ENCODE results near the gene RIIAD1.
"Not testable (repeated sequence)": the region's sequence is repeated elsewhere in the genome, so short reads cannot be mapped to it uniquely, and the experiment has no call there.

RIIAD1 gene

DNA sequence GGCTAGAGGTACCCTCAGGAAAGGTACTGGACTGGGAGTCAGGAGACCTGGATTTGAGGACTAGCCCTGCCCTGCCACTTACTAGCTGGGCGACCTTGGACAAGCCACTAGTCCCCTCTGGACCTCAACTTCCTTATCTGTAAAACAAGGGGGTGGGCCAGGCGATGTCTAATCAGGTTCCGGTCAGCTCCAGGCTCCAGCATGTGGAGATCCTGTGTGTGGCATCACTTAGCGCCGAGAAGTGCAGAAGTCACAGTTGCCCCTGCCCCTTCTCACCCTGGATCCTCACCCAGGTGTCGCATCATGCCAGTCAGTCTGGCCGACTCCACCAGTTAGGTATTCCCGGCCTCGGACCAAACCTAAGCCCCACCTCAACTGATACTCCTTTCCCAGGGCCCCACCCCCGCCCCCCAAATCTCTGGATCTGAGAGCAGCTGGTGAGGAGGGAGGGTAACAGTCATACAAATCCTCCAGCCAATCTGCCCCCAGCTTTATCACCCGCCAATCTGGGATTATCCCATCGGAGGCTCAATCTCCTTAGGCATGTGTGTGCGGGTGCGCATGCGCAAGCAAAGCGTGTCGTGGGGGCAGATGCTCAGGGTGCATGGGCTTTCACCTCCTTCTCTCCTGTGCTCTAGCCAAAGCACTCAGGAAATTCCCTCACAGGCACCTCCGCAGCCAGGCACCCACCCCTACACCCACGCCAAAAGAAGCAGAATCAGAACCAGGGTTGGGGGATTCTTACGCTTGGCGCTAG, 10.1 kb upstream of the RIIAD1 start:
- no peak for ATAC-seq
- DNase-seq: no peak

DNA sequence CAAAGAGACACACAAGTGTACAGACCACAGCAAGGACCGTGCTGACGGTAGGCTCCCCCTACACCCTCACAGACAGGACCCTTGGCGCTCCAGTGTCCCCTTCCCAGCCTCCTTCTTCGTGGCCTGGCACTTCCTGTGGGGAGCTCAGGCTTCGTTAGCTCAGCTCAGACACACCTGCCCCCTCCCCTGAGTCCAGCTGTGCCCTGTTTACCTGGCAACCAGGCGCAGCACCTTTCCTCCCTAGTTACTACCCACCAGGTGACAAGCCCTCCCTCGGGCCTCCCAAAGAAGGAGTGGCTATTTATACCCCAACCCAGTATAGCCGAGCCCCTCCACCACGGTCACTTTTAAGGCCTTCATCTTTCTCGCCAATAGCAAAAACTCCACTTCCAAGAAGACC, 9.4 kb upstream of the RIIAD1 start:
- DNase-seq: no peak
- no peak for ATAC-seq

DNA sequence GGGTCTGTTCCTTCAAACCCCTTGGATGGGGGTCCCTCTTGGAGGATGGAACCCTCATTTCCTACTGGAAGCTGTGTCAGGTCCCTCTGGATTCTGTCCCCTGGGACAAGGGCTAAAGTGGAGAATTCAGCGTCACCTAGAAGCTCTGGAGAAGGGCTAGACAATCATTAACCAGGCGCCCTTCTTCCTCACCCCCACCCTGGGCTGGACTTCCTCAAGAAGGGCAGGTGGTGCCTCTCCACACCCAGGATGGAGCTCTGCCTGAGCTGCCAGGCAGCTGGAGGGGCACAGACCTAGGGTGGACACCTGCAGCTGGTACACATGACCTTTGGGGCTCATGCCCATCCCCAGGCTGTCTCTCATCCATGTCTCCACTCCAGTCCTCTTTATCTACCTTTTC, 8.3 kb upstream of the RIIAD1 start:
- no peak for ATAC-seq
- DNase-seq: no peak

DNA sequence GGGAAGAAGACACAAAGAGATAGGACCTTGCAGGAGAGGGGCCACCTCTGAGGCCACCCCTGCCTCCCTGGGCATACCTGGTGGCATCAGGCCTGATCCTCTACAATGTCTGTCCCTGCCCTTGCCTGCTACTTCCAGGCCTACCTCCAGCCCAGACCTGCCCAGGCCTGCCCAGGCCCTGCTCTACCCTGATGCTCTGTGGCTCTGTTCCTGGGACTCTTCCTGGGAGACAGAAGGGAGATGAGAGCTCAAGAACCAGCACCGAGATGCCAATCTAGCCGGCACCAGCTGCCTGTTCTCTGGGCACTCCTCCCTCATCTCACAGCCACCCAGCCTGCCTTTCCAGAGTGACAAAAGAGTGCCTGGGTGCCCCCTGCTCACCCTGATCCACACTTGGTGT, 7.4 kb upstream of the RIIAD1 start:
- ATAC-seq: no peak
- no peak for DNase-seq

DNA sequence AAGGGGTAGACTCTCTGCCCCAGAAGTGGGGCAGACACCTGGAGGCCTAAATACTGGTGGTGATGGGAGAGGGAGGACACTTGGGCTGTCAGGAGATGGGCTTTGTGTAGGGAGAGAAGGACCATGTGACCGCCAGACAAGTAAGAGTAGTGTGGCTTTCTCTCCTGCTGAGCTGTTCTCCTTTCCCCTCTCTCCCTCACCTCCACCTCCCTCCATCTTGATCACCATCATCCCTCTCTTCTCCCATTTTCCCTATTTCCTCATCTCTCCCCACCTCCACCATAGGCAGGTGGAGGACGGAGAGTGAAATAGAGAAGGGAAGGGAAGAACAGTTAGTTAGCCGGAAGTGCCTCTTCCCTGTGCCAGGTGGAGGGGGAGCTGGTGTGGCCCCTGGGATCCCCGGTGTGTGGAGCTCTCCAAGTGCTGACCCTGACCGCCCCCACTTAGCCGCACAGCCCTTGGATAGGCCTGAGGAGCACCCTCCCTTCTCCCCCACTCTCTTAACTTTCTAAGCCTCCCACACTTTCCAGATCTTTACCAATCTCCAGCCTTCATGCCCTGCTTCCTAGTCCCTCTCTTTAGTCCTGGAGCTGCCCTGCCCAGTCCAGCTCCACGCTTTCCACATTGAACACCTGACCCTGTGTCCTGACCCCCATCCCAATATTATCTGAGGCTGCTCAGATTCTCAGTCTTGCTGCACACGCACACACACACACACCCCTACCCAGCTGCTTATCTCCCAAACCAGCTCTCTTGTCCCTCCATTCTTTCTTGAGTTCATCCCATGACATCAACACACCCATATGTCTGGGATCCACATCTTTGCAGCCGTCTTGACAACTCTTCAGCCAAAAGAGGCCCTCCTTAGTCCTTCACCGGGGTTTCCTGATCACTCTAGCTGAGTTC, 6.2 kb upstream of the RIIAD1 start:
- ATAC-seq: no peak

DNA sequence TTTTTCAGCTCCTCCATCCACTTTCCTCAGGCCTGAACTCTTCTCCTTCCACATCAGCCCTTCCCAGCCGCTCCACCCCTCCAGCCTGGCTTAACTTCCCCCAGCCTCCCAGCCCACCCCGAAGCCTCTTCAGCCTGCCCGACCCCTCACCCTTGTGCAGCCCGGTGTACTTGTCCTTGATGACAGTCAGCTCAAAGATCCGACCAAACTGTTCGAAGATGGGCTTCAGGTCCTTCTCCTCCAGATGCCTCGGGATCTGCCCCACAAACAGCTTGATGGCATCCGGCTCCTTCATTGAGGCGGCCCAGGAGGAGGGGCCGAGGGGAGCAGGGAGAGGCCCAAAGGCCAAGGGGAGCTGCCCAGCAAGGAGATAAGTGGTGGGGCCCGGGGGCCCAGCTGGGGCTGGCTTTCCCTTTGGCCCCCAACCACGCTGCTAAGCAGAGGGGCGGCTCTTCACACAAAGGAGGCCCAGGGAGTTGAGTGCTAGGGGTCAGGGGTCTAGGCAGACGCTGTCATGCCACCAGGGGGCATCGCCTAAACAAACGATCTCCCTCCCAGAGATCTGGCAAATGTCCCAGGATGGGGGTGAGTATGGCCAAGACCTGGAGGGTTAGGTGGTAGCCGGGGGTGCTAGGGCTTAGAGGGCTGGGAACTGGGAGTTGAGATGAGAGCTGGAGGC, 5.5 kb upstream of the RIIAD1 start:
- DNase-seq: peak; percentile 22
- no peak for ATAC-seq

More for the DNA sequence above, 6.2 kb upstream of the RIIAD1 start:
- DNase-seq: no peak

DNA sequence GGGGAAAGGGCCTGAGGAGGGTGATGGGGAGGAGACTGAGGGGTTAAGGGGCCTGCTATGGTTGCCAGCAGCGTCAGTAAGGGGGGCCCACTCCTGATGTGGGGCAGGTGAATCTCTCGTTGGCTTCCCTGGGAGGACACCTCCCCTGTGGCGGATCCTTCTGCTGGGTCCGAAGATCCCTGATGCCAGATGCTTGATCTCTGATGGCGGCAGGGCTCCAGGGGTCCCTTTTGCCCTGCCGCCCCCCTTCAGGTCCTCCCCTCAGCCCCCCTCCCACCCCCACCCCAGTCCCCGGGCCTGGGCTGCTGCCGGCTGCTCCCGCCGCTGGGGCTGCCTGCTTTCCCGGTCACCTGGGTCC, 4.9 kb upstream of the RIIAD1 start:
- DNase-seq (no peak), ATAC-seq (no peak)

DNA sequence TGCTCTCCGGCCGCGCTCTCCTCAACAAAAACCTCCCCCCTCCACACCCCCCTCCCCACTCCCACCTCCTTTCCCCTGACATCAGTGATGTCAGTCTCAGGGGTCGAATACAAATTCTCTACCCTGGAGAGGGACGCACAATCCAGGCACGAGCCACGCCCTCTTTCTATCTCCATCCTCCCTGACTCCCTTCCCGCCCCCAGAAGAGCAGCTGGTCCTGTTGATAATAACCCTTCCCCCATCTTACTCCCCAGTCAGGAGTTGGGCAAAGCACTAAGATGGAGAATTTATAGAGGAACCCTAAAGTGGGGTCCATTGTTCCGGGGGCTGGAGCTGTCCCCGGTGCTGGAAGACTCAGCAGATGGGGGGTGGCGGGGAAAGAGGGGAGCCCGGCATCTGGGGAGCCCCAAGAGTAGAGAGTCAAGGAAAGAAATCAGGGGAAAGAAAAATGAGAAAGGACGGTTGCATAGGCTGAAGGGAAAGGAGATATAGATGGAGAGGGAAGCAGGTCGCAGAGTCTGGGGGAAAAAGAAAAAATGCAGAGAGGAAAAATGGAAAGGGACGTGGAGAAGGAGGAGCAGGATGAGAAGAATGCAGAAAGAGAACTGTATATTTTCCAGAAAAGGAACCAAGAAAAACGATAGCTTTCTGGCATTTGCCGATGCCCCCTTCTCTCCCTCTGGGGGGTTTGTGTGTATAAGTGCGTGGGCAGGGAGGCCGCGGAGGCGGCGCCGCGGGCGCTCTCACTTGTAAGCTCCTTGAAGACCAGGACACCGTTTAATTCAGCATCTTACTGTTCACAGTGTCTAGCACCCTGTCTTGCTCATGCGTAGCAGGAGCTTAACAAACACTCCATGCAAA, 4.3 kb upstream of the RIIAD1 start, which contains the start of gene CELF3:
CELF3 (minus strand) TSS at position 33 of the 861 bp plus-strand sequence. CDS start 783 bp downstream, outside the sequence.
- ATAC-seq (no peak), DNase-seq (no peak)

DNA sequence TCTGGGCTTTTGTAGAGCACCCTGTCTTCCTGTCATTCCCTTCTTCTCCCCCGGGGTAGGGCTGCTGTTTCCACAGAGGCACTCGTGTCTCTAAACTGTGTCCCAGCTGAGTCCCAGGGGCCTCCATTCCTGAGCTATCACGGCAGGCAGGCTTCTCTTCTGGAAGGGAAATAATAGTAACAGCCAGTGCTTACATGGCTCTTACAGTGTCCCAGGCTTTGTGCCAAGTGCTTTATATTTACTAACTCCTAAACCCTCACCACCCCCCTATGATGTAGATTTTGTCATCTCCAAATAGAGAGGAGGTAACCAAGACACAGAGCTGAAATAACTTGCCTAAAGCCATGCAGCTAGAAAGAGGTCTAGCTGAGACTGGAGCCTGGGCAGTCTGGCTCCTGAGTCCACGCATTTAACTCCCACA, 3.3 kb upstream of the RIIAD1 start:
- ATAC-seq (no peak), DNase-seq (no peak)

DNA sequence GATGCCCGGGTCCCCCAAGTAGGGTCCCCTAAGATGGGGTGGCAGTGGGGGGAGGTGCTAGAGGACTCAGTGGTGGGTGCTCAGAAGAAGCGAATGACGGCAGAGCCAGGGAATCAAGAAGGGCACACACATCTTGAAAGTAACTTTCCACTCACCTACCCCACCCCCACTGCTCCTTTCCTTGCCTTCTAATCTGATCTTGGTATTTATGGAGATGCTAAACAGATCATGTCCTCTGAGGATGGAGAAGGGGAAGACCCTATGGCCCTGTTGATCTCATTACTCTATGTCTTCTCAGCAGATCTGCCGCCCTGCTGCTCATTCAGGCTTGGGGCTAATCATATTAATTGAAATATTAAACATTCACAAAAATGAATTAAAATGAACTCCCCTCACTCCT, 2.7 kb upstream of the RIIAD1 start:
- DNase-seq (no peak), ATAC-seq (no peak)

DNA sequence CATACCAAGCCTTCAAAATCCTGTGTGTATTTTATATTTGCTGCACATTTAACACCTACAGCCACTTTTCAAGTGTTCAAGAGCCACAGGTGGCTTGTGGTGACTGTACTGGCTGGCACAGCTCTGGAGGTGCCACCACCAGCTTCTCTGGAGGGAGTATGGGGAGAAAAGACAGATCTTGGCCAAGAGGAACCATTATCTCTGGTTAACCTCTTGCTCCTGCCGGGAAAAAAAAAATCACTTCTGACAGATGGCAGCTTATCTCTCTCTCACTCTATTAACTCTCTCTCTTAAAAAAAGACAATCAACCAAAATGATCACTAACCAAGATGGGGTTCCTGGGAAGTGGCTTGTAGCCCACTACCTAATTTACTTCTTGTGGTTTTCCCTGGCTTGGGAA, 1.2 kb upstream of the RIIAD1 start:
- ATAC-seq: no peak
- DNase-seq: no peak

DNA sequence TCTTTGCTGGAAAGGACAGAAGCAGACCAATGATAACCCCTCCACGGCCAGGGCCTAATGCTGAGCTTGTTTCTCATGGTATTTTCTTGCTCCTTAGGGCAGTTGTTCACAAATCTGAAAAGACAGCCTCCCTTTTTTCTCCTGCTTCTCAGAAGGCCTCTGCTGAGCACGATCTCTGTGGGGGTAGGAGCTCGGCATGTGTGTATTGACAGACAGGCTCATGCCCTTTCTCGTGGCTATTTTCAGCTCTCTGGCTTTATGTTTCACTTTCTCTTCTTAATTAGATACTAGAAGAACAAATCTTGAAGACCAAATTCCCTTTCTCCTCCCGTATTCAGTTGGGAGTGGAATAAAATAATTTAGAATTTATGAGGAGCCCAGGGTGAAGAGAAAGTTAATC, 768 bp upstream of the RIIAD1 start:
- ATAC-seq (no peak), DNase-seq (no peak)

DNA sequence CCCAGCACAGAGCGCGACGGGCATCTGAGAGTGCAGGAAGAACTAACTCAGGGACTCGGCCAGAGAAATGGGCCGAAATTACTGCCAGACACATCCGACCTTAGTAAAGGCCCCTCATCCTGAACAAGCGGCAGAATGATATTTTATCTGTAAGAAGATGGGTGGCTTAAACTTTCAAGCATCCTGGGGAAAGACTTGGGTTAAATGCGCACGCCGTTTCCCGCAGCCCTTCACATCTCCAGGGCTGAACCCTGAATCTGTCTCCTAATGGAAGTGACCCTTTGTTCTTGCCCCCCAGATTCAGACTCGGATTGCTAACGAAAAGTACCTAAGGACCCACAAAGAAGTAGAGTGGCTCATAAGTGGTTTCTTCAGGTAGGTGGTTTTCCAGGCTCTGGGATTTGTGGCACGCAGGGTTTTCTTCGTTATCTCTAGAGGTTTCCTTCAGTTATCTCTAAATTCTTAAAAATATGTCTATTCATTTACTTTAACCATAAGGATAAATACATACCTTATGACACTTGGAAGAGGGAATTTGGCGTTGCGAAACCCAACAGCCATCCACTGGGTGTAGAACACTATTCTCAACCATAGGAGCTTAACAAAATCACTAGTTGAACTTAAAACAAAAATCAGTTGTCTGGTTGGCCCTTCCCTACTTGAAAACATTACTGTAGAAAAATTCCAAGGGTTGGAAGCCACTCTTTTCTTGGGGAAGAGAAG, 627 bp downstream of the RIIAD1 start:
- DNase-seq (no peak), ATAC-seq (no peak)

DNA sequence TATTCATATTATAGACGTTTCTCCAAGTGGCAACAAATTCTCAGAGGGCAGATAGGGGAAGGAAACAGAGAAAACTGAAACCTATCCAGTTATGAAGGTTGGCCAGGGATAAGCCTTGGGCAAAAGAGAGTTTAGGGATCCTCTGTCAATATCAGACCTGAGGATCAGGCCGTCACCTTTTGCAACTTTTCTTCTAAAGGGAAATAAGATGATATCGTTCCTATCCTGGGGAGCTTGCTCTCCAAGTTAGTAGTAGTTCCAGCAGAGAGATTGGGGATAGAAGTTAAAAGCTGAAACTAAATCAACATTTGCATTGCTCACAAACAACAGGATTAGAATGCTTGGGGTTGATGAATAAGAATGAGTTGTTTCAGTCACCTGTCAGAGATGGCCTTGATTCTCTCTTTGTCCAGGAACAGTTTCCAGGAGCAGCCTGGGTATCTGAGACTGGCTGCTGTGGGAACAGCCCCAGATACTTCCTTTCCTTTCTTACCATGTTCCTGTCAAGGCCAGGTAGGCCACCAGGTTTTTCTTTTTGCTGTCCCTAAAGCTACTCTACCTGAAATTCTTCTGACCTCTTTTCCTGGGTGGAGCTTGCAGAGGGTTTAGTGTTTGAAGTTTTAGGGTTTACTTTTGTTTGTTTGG, 2.5 kb downstream of the RIIAD1 start:
- DNase-seq: no peak

DNA sequence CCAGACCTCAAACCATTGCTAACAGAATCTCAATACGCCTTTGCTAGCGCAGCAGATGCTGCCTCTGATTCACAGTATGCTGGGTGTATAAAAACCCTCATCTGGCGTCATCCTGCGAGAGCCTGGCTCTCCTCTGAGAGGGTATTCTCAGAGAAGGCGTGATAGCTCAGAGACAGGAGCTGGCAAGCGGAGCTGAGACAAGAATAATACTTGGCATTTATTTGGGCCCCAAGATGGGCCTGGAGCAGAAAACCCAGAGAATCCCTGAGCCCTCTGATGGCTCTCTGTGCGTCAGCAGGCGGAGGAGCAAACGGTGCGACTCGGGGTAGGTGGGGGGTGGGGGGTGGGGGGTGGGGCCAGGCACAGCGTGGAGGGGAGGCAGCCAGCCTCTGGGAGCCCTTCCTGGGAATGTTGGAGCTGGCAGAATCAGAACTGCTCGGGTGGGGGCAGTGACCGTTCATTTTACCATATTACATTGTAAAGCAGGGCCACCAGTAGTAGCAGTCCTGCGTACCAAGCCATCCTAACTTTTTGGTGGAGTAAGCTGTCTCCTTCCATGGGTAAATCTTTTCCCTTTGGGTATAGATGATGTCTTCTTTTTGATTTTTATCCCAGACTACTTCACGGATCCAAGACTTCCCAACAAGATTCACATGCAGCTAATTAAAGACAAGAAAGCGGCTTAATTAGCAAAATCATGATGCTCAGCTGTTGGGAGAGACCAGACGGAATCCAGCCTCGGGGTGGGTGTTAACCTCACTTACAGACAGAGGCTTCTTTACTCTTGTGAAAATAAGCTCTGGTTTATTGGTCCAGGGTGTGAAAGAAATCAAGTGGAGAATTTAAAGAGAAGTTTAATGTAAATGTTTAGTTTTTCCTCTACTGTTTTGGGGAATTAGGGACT, 7.1 kb downstream of the RIIAD1 start:
- no peak for ATAC-seq
- DNase-seq: no peak

More for the DNA sequence above, 2.5 kb downstream of the RIIAD1 start:
- no peak for ATAC-seq

DNA sequence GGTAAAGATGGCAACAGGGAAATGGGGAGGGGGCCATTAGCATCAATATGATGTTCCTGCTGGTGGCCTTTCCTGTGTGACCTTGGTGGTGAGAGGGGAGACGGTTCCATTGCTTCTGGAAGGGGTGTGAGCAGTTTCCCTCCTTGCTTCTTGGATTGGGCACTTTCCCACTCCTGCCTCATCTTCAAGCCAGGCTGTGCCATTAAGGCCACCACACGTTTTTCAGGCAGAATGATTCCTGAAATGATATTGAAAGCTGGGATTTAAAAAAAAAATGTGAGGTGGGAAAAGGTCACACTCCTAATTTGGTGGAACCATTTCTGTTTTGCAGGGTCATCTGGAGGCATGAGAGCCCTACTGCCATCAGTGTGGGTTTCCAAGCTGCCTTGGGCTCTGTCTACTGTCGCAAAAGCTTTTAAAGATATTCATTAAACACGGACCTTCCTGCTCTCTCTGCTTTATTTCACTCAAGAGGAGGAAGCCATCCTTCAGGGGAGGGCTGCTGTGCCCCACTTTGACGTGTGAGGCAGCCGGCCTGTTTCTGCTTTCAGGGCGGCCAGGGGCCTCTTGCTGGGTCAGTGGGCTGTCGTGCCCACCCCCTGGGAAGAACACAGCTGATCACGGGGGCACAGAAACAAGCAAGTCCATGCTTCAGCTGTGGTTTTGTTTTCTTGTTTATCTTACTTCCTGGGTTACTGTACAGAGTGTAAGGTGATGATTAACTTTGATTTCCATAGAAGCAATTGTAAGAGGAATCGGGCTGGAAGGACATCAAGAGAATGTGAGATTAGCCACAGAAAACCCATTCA, 8.0 kb downstream of the RIIAD1 start:
- DNase-seq (no peak), ATAC-seq (no peak)

DNA sequence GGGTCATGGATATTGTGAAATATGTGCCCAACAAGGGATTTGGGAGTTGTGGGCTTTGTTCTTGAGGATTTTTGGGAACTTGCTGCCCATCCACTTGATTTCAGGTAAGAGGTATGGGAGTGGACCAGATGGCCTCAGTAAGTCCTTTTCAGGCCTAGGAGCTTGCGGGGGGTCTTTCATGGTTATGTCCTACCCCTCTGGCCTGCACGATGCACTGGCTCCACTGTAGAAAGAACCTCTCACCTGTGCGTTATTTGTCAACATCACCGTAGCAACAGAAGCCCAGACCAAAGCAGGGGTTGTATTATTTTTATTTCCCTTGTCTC, 8.6 kb downstream of the RIIAD1 start:
- no peak for DNase-seq
- no peak for ATAC-seq

DNA sequence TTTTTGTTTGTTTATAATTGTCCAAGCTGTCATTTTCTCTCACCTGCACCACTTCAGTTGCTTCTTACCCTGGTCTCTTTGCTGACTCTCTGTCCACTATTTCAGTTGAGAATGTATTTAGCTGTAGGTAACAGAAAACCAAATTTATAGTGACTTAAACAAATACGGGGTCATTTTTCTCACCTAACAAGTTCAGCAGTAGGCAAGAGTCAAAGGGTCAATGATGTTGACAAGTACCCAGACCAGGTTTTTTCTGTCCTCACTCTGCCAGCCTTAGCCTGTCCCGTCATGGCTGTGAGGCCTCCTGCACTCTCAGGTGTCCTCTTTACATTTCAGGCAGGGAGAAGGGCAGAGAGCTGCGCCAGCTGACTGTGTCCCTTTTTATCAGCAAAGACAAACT, 11.8 kb downstream of the RIIAD1 start:
- ATAC-seq (no peak), DNase-seq (no peak)

DNA sequence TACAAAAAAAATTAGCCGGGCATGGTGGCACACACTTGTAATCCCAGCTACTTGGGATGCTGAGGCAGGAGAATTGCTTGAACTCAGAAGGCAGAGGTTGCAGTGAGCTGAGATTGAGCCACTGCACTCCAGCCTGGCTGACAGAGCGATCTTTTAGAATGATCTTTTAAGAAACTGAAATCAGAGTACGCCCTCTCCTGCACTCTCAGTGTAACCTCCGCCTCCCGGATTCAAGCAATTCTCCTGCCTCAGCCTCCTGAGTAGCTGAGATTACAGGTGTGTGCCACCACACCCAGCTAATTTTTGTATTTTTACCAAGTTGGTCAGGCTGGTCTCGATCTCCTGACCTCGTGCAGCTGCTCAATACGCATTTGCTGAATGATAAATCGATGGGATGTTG, 12.7 kb downstream of the RIIAD1 start:
- DNase-seq, ATAC-seq: not testable (repeated sequence)
